Measurements from ENCODE around the gene PRR15L. TPM values are rescaled to one million over a fixed set of nuclear protein-coding genes. Genes with fewer than 3 reads are reported as not detected.

Gene PRR15L
- total RNA-seq, 1 donor from 2014 or later = 47.4 TPM

DNA sequence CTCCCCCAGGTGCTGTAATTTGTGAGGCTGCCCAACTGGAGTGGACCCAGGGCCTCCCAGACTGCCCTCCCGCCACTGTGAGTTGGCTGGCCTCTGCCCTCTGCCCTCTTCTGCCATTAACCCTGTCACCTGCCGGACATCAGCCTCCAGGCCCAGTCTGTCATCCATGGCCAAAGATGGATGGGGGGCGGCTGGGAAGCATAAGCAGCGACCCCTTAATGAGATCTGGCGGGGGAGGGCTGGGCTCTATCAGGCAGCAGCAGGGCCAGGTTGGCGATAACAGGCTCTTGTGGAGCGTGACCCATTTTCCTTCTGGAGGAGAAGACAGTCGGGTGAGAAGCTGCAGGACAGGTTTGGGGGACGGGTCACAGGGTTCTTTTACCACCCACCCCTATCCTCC is 38.5 kb upstream of the PRR15L start:
- Histone ChIP-seq H3K9me3 (no peaks in the 10 kb centered on the region), H3K27me3 (peaks cover 4% of the 10 kb centered on the region), H3K27ac (no peak overlapping the region), H3K36me3 (no peaks in the 10 kb centered on the region), H3K4me1 (no peaks in the 10 kb centered on the region), H3K4me3 (no peak overlapping the region)
- ATAC-seq (no peak), DNase-seq (no peak)
- TF ChIP-seq, protein P1, sequence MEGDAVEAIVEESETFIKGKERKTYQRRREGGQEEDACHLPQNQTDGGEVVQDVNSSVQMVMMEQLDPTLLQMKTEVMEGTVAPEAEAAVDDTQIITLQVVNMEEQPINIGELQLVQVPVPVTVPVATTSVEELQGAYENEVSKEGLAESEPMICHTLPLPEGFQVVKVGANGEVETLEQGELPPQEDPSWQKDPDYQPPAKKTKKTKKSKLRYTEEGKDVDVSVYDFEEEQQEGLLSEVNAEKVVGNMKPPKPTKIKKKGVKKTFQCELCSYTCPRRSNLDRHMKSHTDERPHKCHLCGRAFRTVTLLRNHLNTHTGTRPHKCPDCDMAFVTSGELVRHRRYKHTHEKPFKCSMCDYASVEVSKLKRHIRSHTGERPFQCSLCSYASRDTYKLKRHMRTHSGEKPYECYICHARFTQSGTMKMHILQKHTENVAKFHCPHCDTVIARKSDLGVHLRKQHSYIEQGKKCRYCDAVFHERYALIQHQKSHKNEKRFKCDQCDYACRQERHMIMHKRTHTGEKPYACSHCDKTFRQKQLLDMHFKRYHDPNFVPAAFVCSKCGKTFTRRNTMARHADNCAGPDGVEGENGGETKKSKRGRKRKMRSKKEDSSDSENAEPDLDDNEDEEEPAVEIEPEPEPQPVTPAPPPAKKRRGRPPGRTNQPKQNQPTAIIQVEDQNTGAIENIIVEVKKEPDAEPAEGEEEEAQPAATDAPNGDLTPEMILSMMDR (IDR thresholded peaks at IDR 0.05) = no peak
- intact Hi-C loops (cut with DNase I) = no loop called here

DNA sequence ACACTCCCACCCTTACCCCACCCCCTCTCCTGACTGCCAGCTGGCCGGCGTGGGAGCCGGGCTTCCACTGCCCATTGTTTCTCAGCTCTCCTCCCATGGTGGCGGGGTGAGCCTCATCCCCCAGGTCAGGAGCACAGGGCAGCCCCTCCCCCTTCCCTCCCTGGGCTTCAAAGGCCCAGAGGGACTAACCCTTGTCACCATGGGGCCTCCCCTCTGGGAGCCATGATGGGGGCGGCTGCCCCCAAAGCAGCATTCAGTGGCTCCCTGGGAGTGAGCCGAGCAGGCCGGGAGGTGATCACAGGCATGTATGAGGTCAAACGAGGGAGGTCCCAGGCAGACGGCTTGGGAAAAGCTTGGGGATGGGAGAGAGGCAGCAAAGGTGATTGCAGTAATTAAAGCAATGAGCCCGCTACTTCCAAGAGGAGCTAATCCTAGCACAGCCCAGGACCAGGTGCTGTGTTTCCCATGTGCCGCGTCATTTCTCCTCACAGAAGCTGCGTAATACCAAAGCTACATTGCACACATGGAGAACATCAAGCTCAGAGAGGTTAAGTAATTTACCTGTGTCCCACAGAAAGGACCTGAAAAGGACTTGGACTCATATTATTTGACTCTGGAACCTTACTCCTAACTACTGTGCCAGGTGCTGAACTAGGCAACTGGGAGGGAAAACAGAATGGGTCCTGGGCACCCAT is 37.7 kb upstream of the PRR15L start:
- TF ChIP-seq, protein P1 (IDR thresholded peaks at IDR 0.05) = no peak
- intact Hi-C loops (cut with DNase I) = no loop called here
- Histone ChIP-seq H3K4me3 (no peak overlapping the region), H3K27ac (no peak overlapping the region), H3K27me3 (peaks cover 4% of the 10 kb centered on the region), H3K36me3 (no peaks in the 10 kb centered on the region), H3K9me3 (no peaks in the 10 kb centered on the region), H3K4me1 (no peaks in the 10 kb centered on the region)
- ATAC-seq = no peak
- no peak for DNase-seq

DNA sequence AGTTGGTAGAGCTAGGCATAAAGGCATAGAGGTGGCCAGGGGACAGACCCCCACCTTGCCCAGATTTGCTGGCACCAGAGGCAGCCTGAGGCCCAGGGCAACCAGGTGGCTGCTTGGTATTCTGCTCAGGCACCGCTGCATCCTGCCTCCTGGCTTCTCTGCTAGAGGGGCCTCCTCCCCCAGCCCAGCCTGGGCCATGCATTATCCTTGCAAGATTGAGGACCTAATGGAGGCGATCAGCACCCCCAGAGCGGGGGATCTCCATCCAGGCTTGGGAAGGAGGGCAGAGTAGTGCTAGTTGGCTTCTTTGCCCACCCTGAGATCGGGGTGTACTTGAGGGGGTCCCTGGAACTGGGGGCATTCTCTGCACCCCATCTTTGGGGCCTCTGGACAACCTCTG is 37.0 kb upstream of the PRR15L start:
- H3K4me3 ChIP-seq = no peak overlapping the region
- TF ChIP-seq, protein P1 (IDR thresholded peaks at IDR 0.05) = no peak
- H3K9me3 ChIP-seq = no peaks in the 10 kb centered on the region
- ATAC-seq (no peak), DNase-seq (no peak)
- peaks cover 4% of the 10 kb centered on the region for H3K27me3 ChIP-seq
- H3K27ac ChIP-seq = no peak overlapping the region
- no peaks in the 10 kb centered on the region for H3K4me1 ChIP-seq
- intact Hi-C loops (cut with DNase I) = no loop called here
- H3K36me3 ChIP-seq = no peaks in the 10 kb centered on the region

DNA sequence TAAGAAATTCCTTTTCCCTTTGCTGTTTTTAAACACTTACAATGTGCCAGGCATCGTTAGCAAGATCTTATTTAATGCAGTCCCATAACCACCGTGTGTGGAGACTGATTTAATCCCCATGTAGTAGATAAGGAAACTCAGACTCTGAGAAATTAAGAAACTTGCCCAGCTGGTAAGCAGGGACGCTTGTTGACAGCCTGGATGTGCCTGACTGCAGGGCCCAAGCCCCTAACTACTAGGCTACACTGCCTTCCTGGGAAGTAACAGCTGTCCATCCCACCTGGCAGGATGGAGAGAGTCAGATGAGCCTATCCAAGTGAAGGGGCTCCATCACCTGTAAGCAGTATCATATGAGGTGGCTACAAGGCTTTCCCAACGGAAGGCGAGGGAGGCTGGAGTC is 36.3 kb upstream of the PRR15L start:
- DNase-seq (no peak), ATAC-seq (no peak)
- no peaks in the 10 kb centered on the region for H3K4me1 ChIP-seq
- H3K36me3 ChIP-seq = no peaks in the 10 kb centered on the region
- peaks cover 4% of the 10 kb centered on the region for H3K27me3 ChIP-seq
- intact Hi-C loops (cut with DNase I) = no loop called here
- no peak overlapping the region for H3K4me3 ChIP-seq
- TF ChIP-seq, protein P1 (IDR thresholded peaks at IDR 0.05) = no peak
- H3K27ac ChIP-seq = no peak overlapping the region
- H3K9me3 ChIP-seq = no peaks in the 10 kb centered on the region

DNA sequence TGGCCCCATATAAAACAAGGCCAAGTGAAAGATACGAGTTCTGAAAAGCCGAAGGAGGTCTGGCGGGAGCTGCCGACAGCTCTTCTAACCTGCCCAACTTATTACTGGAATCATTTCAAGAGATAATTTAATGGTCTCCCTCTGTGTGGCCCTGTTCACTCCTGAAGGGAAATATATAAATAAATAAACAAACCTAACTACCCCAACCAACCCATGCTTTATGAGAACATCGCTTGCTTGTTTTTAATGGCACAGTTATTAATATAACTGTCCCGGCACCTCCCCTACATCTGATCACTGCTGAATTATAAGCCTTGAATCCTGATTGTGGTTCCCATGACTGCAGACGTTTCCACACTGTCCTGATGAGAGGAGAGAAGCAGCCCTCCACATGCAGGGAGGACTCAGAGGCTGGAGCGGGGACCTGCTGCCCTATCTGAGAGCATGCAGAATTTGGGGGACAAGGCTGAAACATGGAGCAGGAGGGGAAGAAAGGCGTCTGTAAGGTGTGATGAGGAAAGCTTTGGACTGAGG is 35.4 kb upstream of the PRR15L start:
- H3K9me3 ChIP-seq = no peaks in the 10 kb centered on the region
- TF ChIP-seq, protein P1 (IDR thresholded peaks at IDR 0.05) = no peak
- H3K27me3 ChIP-seq = peaks cover 4% of the 10 kb centered on the region
- no peaks in the 10 kb centered on the region for H3K4me1 ChIP-seq
- no peaks in the 10 kb centered on the region for H3K36me3 ChIP-seq
- ATAC-seq (no peak), DNase-seq (no peak)
- no peak overlapping the region for H3K27ac ChIP-seq
- intact Hi-C loops (cut with DNase I) = no loop called here
- no peak overlapping the region for H3K4me3 ChIP-seq
